Measurements from ENCODE around the gene KRTAP17-1. TPM values are rescaled to one million over a fixed set of nuclear protein-coding genes. Genes with fewer than 3 reads are reported as not detected.

Gene KRTAP17-1
- total RNA-seq, 1 experiment from 2014 or later, result not detected

GRCh38 chr17:41265078-41265477 is 50.4 kb downstream of the KRTAP17-1 start, which contains the start of gene KRTAP9-6:
KRTAP9-6 (plus strand) TSS chr17:41265378; CDS start chr17:41265378, 0 bp downstream.
- H3T11ph ChIP-seq (ENCODE audit: low read length), result no peak within 1 kb of the TSS
- no peak within 1 kb of the TSS for H4K91ac ChIP-seq (ENCODE audit: insufficient read length, low read depth, low read length)
- Mint-ChIP-seq H3K27me3 (ENCODE audit: low read depth) (peaks cover 8% of the 10 kb centered on the region), H3K9me3 (no peaks in the 10 kb centered on the region), H3K4me1 (no peaks in the 10 kb centered on the region; a peak in 1 of 4 replicates), H3K4me3 (no peak within 1 kb of the TSS), H3K27ac (no peak within 1 kb of the TSS), H3K36me3 (ENCODE audit: insufficient read depth in 1 of 3, low read depth in 3 of 3) (no peaks in the 10 kb centered on the region)
- H3K9me3 ChIP-seq (ENCODE audit: control insufficient read depth, low read depth, low read length), result no peaks in the 10 kb centered on the region
- H2AK5ac ChIP-seq (ENCODE audit: insufficient read length, low read length), result no peak within 1 kb of the TSS
- H2BK20ac ChIP-seq (ENCODE audit: low read depth, low read length, poor library complexity, severe bottlenecking), result no peak within 1 kb of the TSS
- H3K27ac ChIP-seq (ENCODE audit: insufficient read length, low read depth, low read length), result no peak within 1 kb of the TSS
- no peak within 1 kb of the TSS for H3K4me2 ChIP-seq (ENCODE audit: insufficient read depth, insufficient read length, low read length)
- H2AFZ ChIP-seq (ENCODE audit: low read length), result no peak within 1 kb of the TSS
- TF ChIP-seq CTCF (conservative IDR thresholded peaks at IDR 0.05), result no peak
- H3K27me3 ChIP-seq (ENCODE audit: insufficient read depth, low read length), result no peaks in the 10 kb centered on the region
- H2BK15ac ChIP-seq (ENCODE audit: low read depth, low read length), result no peak within 1 kb of the TSS
- no peak for DNase-seq
- no peaks in the 10 kb centered on the region for H3K79me2 ChIP-seq (ENCODE audit: insufficient read depth, low read length)
- H2BK12ac ChIP-seq (ENCODE audit: insufficient read length, low read depth, low read length), result no peak within 1 kb of the TSS
- H3K4me1 ChIP-seq (ENCODE audit: insufficient read depth, low read length), result no peaks in the 10 kb centered on the region
- H2BK5ac ChIP-seq (ENCODE audit: insufficient read length, low read length), result no peak within 1 kb of the TSS
- H3K23me2 ChIP-seq (ENCODE audit: insufficient read length, low read depth, low read length, poor library complexity, severe bottlenecking), result no peaks in the 10 kb centered on the region
- no peak within 1 kb of the TSS for H3K14ac ChIP-seq (ENCODE audit: insufficient read depth, low read length)
- H3K56ac ChIP-seq (ENCODE audit: insufficient read length, low read depth, low read length), result no peak within 1 kb of the TSS
- no peak within 1 kb of the TSS for H4K8ac ChIP-seq (replicated peaks; ENCODE audit: insufficient read length, low read depth, low read length)
- no peaks in the 10 kb centered on the region for H3K79me1 ChIP-seq (ENCODE audit: insufficient read depth, low read depth, low read length, poor library complexity, severe bottlenecking)
- no peak within 1 kb of the TSS for H3K23ac ChIP-seq (ENCODE audit: insufficient read length, low read depth, low read length)
- H3K4ac ChIP-seq (ENCODE audit: low read depth, low read length), result no peak within 1 kb of the TSS
- no peak within 1 kb of the TSS for H3K18ac ChIP-seq (ENCODE audit: insufficient read length, low read depth, low read length)
- no CpG with 5 or more reads among the region's 2 CpGs for WGBS (ENCODE audit: extremely low coverage, insufficient read length, low lambda C conversion rate)
- no peak within 1 kb of the TSS for H3K9ac ChIP-seq (ENCODE audit: extremely low read depth, insufficient read length, low read length)
- no peaks in the 10 kb centered on the region for H4K20me1 ChIP-seq (ENCODE audit: control insufficient read depth, insufficient read depth, insufficient read length)
- H4K5ac ChIP-seq (ENCODE audit: insufficient read length, low read depth, low read length), result no peak within 1 kb of the TSS
- H2BK120ac ChIP-seq (ENCODE audit: low read depth, low read length, poor library complexity, severe bottlenecking), result no peak within 1 kb of the TSS

Other genes starting within 250 kb of the KRTAP17-1 start
- gene KRTAP2-4, start 249.8 kb downstream of the KRTAP17-1 start, total RNA-seq (2021), result not detected in 2 replicates
- gene KRTAP4-7, start 231.6 kb downstream of the KRTAP17-1 start, total RNA-seq (2021), result not detected in 2 replicates
- not detected in 2 replicates for gene KRTAP4-8, start 217.6 kb downstream of the KRTAP17-1 start, total RNA-seq (2021)
- not detected in 2 replicates for gene KRTAP4-16, start 213.5 kb downstream of the KRTAP17-1 start, total RNA-seq (2021)
- not detected in 2 replicates for gene KRTAP4-9, start 210.3 kb downstream of the KRTAP17-1 start, total RNA-seq (2021)
- gene KRTAP4-11, start 197.3 kb downstream of the KRTAP17-1 start, total RNA-seq (2021), result not detected in 2 replicates
- not detected in 2 replicates for gene KRTAP4-12, start 191.5 kb downstream of the KRTAP17-1 start, total RNA-seq (2021)
- not detected in 2 replicates for gene KRTAP4-6, start 175.2 kb downstream of the KRTAP17-1 start, total RNA-seq (2021)
- gene KRTAP4-5, start 165.9 kb downstream of the KRTAP17-1 start, total RNA-seq (2021), result not detected in 2 replicates
- gene KRTAP4-4, start 155.0 kb downstream of the KRTAP17-1 start, total RNA-seq (2021), result not detected in 2 replicates
- not detected in 2 replicates for gene KRTAP4-3, start 147.5 kb downstream of the KRTAP17-1 start, total RNA-seq (2021)
- gene KRTAP4-2, start 137.5 kb downstream of the KRTAP17-1 start, total RNA-seq (2021), result not detected in 2 replicates
- not detected in 2 replicates for gene KRTAP4-1, start 130.8 kb downstream of the KRTAP17-1 start, total RNA-seq (2021)
- gene KRTAP9-1, start 125.8 kb downstream of the KRTAP17-1 start, total RNA-seq (2021), result not detected in 2 replicates
- gene KRTAP9-2, start 89.1 kb downstream of the KRTAP17-1 start, total RNA-seq (2021), result not detected in 2 replicates
- gene KRTAP9-3, start 83.3 kb downstream of the KRTAP17-1 start, total RNA-seq (2021), result not detected in 2 replicates
- gene KRTAP9-8, start 77.7 kb downstream of the KRTAP17-1 start, total RNA-seq (2021), result not detected in 2 replicates
- not detected in 2 replicates for gene KRTAP9-4, start 66.0 kb downstream of the KRTAP17-1 start, total RNA-seq (2021)
- not detected in 2 replicates for gene KRTAP9-9, start 60.3 kb downstream of the KRTAP17-1 start, total RNA-seq (2021)
- gene KRTAP9-6, start 50.3 kb downstream of the KRTAP17-1 start, total RNA-seq (2021), result not detected in 2 replicates
- gene KRTAP9-7, start 40.0 kb downstream of the KRTAP17-1 start, total RNA-seq (2021), result not detected in 2 replicates
- gene KRTAP29-1, start 12.9 kb downstream of the KRTAP17-1 start, total RNA-seq (2021), result not detected in 2 replicates
- not detected in 2 replicates for gene KRTAP16-1, start 6.4 kb downstream of the KRTAP17-1 start, total RNA-seq (2021)
- not detected in 2 replicates for gene KRT33A, start 35.1 kb upstream of the KRTAP17-1 start, total RNA-seq (2021)
- not detected in 2 replicates for gene KRT33B, start 54.1 kb upstream of the KRTAP17-1 start, total RNA-seq (2021)
- gene KRT34, start 66.6 kb upstream of the KRTAP17-1 start, total RNA-seq (2021), result not detected in 2 replicates
- not detected in 2 replicates for gene KRT31, start 81.9 kb upstream of the KRTAP17-1 start, total RNA-seq (2021)
- not detected in 2 replicates for gene KRT37, start 108.9 kb upstream of the KRTAP17-1 start, total RNA-seq (2021)
- gene KRT38, start 125.3 kb upstream of the KRTAP17-1 start, total RNA-seq (2021), result not detected in 2 replicates
- not detected in 2 replicates for gene KRT32, start 151.7 kb upstream of the KRTAP17-1 start, total RNA-seq (2021)
- not detected in 2 replicates for gene KRT35, start 165.4 kb upstream of the KRTAP17-1 start, total RNA-seq (2021)
- not detected in 2 replicates for gene KRT36, start 174.2 kb upstream of the KRTAP17-1 start, total RNA-seq (2021)
- not detected in 2 replicates for gene KRT13, start 189.9 kb upstream of the KRTAP17-1 start, total RNA-seq (2021)
- gene KRT15, start 203.2 kb upstream of the KRTAP17-1 start, total RNA-seq (2021), result 0.35 and 0.87 TPM in 2 replicates
- gene KRT19, start 212.6 kb upstream of the KRTAP17-1 start, total RNA-seq (2021), result 134 and 143 TPM in 2 replicates

All from H9 (cell line).